DMS53 treated with DMSO at 0.1 percent for 48 hours (cell line): ENCODE results near the gene NEU2.
"Not testable (repeated sequence)": the region's sequence is repeated elsewhere in the genome, so short reads cannot be mapped to it uniquely, and the experiment has no call there.

Experiments used
- DNase-seq: peaks from one replicate; lab custom pipeline; 2025; ENCODE audit not compliant: unreplicated experiment; lab: John Stamatoyannopoulos, UW

The NEU2 gene

GRCh38 chr2:233034091-233034882 lies 1.8 kb downstream of the NEU2 start:
- DNase-seq, result no peak

GRCh38 chr2:233035426-233036161 lies 3.1 kb downstream of the NEU2 start:
- no peak for DNase-seq

GRCh38 chr2:233036162-233036838 lies 3.8 kb downstream of the NEU2 start:
- no peak for DNase-seq

GRCh38 chr2:233037078-233037477 lies 4.6 kb downstream of the NEU2 start:
- no peak for DNase-seq

- no peak for DNase-seq
Measured at GRCh38 chr2:233039212-233039845, 6.9 kb downstream of the NEU2 start.

- DNase-seq, result no peak
Measured at GRCh38 chr2:233039846-233040530, 7.5 kb downstream of the NEU2 start.

GRCh38 chr2:233040571-233040970 lies 8.1 kb downstream of the NEU2 start:
- DNase-seq, result no peak

GRCh38 chr2:233041722-233042323 lies 9.4 kb downstream of the NEU2 start:
- no peak for DNase-seq

GRCh38 chr2:233042549-233042948 lies 10.1 kb downstream of the NEU2 start:
- no peak for DNase-seq

GRCh38 chr2:233044974-233045605 lies 12.6 kb downstream of the NEU2 start:
- DNase-seq, result no peak

- no peak for DNase-seq
Measured at GRCh38 chr2:233047206-233047605, 14.7 kb downstream of the NEU2 start.

- DNase-seq, result no peak
Measured at GRCh38 chr2:233047667-233048066, 15.2 kb downstream of the NEU2 start.

GRCh38 chr2:233048569-233049193 lies 16.2 kb downstream of the NEU2 start:
- no peak for DNase-seq

GRCh38 chr2:233049194-233049761 lies 16.8 kb downstream of the NEU2 start:
- DNase-seq, result no peak

- no peak for DNase-seq
Measured at GRCh38 chr2:233051241-233052149, 19.0 kb downstream of the NEU2 start.

- DNase-seq, result not testable (repeated sequence)
Measured at GRCh38 chr2:233052517-233052916, 20.0 kb downstream of the NEU2 start.

- peak; percentile 3 for DNase-seq
Measured at GRCh38 chr2:233053928-233054784, 21.7 kb downstream of the NEU2 start.
